Neutrophil (primary cell): Measurements from ENCODE around the gene CDHR3.

Experiments used
- H3K27ac ChIP-seq: fragments of 200-600 bp; sonication (generic); 2 replicates; pipeline ENCODE4 v1.5.1; 2016; ENCODE audit warnings: mild to moderate bottlenecking, moderate library complexity
- H3K27me3 ChIP-seq: fragments of 200-600 bp; sonication (generic); 2 replicates; pipeline ENCODE4 v1.6.0; 2016; ENCODE audit warnings: mild to moderate bottlenecking
- H3K36me3 ChIP-seq: fragments of 200-600 bp; sonication (generic); 2 replicates; pipeline ENCODE4 v1.5.1; 2017
- H3K4me1 ChIP-seq, 2 experiments: fragments of 200-600 bp in 1 of 2; sonication (generic) in 1 of 2; 1 replicate in 1 of 2; 2 replicates in 1 of 2; pipeline versions ENCODE4 v1.5.1 to v1.6.1; 2013 to 2016; ENCODE audit warnings: low read depth in 1 of 2, low read length in 1 of 2, mild to moderate bottlenecking in 1 of 2, moderate library complexity in 1 of 2; ENCODE audit not compliant: control insufficient read depth in 1 of 2, insufficient read depth in 1 of 2
- H3K4me3 ChIP-seq, 2 experiments: fragments of 200-600 bp in 1 of 2; sonication (generic) in 1 of 2; 1 replicate in 1 of 2; 2 replicates in 1 of 2; pipeline ENCODE4 v1.5.1; 2013 to 2016; ENCODE audit warnings: low read depth in 1 of 2, low read length in 1 of 2, mild to moderate bottlenecking in 1 of 2, moderate library complexity in 1 of 2
- H3K9me3 ChIP-seq: fragments of 200-600 bp; sonication (generic); 2 replicates; pipeline ENCODE4 v1.5.1; 2016
- TF ChIP-seq, protein P1 (sequence below): fragments of 200-600 bp; sonication (generic); IDR thresholded peaks from 2 replicates; pipeline ENCODE4 v1.5.1; 2016; ENCODE audit warnings: antibody characterized with exemption

CDHR3 gene

GRCh38 chr7:105963038-105963667 lies at the start of gene CDHR3:
CDHR3 (plus strand) TSS chr7:105963264; CDS start chr7:105963319, 55 bp downstream.
- H3K27me3 ChIP-seq = peaks cover 10% of the 10 kb centered on the region
- H3K36me3 ChIP-seq = no peaks in the 10 kb centered on the region
- no peak within 1 kb of the TSS for H3K4me3 ChIP-seq
- no peaks in the 10 kb centered on the region for H3K9me3 ChIP-seq
- no peaks in the 10 kb centered on the region for H3K4me1 ChIP-seq
- TF ChIP-seq, protein P1, sequence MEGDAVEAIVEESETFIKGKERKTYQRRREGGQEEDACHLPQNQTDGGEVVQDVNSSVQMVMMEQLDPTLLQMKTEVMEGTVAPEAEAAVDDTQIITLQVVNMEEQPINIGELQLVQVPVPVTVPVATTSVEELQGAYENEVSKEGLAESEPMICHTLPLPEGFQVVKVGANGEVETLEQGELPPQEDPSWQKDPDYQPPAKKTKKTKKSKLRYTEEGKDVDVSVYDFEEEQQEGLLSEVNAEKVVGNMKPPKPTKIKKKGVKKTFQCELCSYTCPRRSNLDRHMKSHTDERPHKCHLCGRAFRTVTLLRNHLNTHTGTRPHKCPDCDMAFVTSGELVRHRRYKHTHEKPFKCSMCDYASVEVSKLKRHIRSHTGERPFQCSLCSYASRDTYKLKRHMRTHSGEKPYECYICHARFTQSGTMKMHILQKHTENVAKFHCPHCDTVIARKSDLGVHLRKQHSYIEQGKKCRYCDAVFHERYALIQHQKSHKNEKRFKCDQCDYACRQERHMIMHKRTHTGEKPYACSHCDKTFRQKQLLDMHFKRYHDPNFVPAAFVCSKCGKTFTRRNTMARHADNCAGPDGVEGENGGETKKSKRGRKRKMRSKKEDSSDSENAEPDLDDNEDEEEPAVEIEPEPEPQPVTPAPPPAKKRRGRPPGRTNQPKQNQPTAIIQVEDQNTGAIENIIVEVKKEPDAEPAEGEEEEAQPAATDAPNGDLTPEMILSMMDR = no peak
- no peak within 1 kb of the TSS for H3K27ac ChIP-seq

DNA sequence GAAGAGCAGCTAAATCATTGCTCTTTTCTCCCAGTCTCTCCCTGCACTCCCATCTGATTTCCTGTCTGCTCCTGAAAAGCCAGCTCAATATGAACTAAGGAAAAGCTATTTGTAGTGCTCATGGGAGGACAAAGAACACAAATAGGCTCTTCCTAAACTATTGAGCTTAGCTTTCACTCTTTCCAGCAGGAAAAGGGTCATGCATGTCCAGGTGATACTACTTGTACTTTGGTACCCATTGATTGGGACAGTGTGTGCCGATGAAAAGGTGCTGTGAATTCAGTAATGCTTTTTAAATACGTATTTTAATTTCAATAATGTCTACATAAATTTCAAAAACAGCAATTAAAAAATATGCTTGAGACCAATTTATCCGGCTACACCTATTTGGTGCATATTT lies 49.1 kb upstream of the CDHR3 start:
- no peaks in the 10 kb centered on the region for H3K9me3 ChIP-seq
- no peaks in the 10 kb centered on the region for H3K27me3 ChIP-seq
- H3K4me1 ChIP-seq = no peaks in the 10 kb centered on the region
- no peaks in the 10 kb centered on the region for H3K36me3 ChIP-seq
- no peak overlapping the region for H3K4me3 ChIP-seq
- no peak overlapping the region for H3K27ac ChIP-seq
- TF ChIP-seq, protein P1 = no peak

GRCh38 chr7:105916603-105917002 lies 46.5 kb upstream of the CDHR3 start:
- H3K27me3 ChIP-seq = no peaks in the 10 kb centered on the region
- no peak overlapping the region for H3K4me3 ChIP-seq
- H3K9me3 ChIP-seq = no peaks in the 10 kb centered on the region
- TF ChIP-seq, protein P1 = no peak
- no peak overlapping the region for H3K27ac ChIP-seq
- no peaks in the 10 kb centered on the region for H3K36me3 ChIP-seq
- H3K4me1 ChIP-seq = no peaks in the 10 kb centered on the region

DNA sequence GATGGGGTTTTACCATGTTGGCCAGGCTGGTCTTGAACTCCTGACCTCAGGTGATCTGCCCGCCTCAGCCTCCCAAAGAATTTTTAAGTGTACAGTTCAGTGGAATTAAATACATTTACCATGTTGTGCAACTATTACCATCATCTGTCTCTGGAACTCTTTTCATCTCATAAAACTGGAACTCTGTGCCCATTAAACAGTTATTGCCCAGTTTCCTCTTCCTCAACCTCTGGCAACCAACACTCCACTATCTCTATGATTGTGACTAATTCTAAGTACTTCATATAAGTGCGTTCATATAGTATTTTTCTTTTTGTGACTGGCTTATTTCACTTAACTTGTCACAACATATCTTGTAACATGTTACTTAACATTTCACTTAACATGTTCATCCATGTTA lies 45.4 kb upstream of the CDHR3 start:
- Histone ChIP-seq H3K4me3 (no peak overlapping the region), H3K27ac (no peak overlapping the region), H3K27me3 (no peaks in the 10 kb centered on the region), H3K9me3 (no peaks in the 10 kb centered on the region), H3K4me1 (no peaks in the 10 kb centered on the region), H3K36me3 (no peaks in the 10 kb centered on the region)
- TF ChIP-seq, protein P1 = no peak

DNA sequence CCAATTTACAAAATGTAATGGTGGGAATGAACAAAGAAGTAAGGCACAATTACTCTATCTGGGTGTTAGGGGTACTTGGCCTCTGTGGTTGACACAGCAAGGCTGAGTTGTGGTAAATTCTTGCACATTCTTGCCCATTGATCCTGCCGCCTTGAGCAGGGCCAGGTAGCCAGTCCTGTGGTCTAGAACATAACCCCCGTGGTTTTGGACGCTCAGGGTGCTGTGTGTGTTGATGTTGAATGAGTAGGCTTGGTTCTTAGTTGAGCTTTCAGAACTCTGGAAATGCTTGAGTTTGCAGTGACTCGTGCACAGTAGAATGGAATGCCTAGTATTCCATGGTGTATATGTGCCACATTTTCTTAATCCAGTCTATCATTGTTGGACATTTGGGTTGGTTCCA lies 42.3 kb upstream of the CDHR3 start:
- Histone ChIP-seq H3K4me1 (no peaks in the 10 kb centered on the region), H3K27me3 (no peaks in the 10 kb centered on the region), H3K4me3 (no peak overlapping the region), H3K9me3 (no peaks in the 10 kb centered on the region), H3K27ac (no peak overlapping the region), H3K36me3 (no peaks in the 10 kb centered on the region)
- TF ChIP-seq, protein P1 = no peak
